ENCODE data around the gene MRAP2.
"Not testable (repeated sequence)": the region's sequence is repeated elsewhere in the genome, so short reads cannot be mapped to it uniquely, and the experiment has no call there.

Gene MRAP2

DNA sequence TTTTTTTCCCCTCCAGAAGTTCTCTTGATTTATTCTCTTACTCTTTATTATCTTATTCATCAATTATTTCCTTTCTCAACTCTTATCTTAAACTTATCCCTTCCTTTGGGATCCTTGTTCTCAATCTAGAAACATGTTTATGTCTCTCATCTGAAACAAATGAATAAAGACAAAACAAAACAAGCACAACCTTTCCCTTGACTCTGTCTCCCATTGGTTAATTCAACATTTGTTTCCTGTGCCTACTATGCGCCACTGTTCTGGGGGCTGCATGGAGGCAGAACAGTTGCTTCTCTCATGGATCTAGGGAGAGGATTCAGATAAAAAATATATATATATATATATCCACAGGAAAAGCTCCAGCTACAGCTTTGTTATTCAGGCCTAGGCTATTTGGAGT is 5.2 kb upstream of the MRAP2 start:
- ATAC-seq = no peak
- TF ChIP-seq, protein P1, sequence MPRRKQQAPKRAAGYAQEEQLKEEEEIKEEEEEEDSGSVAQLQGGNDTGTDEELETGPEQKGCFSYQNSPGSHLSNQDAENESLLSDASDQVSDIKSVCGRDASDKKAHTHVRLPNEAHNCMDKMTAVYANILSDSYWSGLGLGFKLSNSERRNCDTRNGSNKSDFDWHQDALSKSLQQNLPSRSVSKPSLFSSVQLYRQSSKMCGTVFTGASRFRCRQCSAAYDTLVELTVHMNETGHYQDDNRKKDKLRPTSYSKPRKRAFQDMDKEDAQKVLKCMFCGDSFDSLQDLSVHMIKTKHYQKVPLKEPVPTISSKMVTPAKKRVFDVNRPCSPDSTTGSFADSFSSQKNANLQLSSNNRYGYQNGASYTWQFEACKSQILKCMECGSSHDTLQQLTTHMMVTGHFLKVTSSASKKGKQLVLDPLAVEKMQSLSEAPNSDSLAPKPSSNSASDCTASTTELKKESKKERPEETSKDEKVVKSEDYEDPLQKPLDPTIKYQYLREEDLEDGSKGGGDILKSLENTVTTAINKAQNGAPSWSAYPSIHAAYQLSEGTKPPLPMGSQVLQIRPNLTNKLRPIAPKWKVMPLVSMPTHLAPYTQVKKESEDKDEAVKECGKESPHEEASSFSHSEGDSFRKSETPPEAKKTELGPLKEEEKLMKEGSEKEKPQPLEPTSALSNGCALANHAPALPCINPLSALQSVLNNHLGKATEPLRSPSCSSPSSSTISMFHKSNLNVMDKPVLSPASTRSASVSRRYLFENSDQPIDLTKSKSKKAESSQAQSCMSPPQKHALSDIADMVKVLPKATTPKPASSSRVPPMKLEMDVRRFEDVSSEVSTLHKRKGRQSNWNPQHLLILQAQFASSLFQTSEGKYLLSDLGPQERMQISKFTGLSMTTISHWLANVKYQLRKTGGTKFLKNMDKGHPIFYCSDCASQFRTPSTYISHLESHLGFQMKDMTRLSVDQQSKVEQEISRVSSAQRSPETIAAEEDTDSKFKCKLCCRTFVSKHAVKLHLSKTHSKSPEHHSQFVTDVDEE (CRISPR knock-in tag; IDR thresholded peaks at IDR 0.05) = no peak
- TF ChIP-seq ISL1 (CRISPR knock-in tag; IDR thresholded peaks at IDR 0.05) = no peak
- no peak for TF ChIP-seq ZFP3 (CRISPR knock-in tag; IDR thresholded peaks at IDR 0.05)
- TF ChIP-seq OSR1 (CRISPR knock-in tag; IDR thresholded peaks at IDR 0.05) = no peak
- no peak for TF ChIP-seq TCF4 (CRISPR knock-in tag; IDR thresholded peaks at IDR 0.05; ENCODE audit: borderline replicate concordance)
- TF ChIP-seq CSDC2 (CRISPR knock-in tag; IDR thresholded peaks at IDR 0.05) = no peak
- TF ChIP-seq RARB (CRISPR knock-in tag; IDR thresholded peaks at IDR 0.05) = no peak
- no peak for TF ChIP-seq SNAI2 (CRISPR knock-in tag; IDR thresholded peaks at IDR 0.05)
- TF ChIP-seq ZNF565 (CRISPR knock-in tag; conservative IDR thresholded peaks at IDR 0.05; ENCODE audit: low read depth) = no peak
- no peak for TF ChIP-seq ZNF70 (CRISPR knock-in tag; IDR thresholded peaks at IDR 0.05)
- TF ChIP-seq, protein P2, sequence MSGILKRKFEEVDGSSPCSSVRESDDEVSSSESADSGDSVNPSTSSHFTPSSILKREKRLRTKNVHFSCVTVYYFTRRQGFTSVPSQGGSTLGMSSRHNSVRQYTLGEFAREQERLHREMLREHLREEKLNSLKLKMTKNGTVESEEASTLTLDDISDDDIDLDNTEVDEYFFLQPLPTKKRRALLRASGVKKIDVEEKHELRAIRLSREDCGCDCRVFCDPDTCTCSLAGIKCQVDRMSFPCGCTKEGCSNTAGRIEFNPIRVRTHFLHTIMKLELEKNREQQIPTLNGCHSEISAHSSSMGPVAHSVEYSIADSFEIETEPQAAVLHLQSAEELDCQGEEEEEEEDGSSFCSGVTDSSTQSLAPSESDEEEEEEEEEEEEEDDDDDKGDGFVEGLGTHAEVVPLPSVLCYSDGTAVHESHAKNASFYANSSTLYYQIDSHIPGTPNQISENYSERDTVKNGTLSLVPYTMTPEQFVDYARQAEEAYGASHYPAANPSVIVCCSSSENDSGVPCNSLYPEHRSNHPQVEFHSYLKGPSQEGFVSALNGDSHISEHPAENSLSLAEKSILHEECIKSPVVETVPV (CRISPR knock-in tag; IDR thresholded peaks at IDR 0.05) = no peak

DNA sequence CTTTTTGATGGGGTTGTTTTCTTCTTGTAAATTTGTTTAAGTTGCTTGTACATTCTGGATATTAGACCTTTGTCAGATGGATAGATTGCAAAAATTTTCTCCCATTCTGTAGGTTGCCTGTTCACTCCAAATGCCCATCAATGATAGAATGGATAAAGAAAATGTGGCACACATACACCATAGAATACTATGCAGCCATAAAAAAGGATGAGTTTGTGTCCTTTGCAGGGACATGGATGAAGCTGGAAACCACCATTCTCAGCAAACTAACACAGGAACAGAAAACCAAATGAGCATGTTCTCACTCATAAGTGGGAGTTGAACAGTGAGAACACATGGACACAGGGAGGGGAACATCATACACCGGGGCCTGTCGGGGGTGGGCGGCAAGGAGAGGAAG is 1.6 kb upstream of the MRAP2 start:
- ATAC-seq = not testable (repeated sequence)

DNA sequence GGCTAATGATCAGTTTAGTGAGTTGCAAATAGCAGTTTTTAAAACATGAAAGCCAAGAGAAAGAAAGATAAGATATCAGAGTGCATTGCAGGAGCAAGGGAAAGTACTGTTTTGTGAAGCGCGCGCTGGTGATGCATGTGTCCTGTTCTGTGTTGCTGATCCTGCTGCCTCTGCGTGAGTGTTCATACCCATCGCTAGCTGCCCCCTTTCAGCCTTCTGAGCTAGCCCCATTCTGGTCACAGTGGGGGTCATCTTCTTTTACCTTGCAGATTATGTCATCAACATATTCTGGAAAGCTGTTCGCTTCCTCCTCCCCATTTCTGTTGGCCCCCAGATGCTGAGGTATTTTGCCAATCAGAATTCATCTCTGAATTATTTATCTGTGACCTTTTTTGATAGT is 1.9 kb downstream of the MRAP2 start:
- no peak for TF ChIP-seq OSR1 (CRISPR knock-in tag; IDR thresholded peaks at IDR 0.05)
- TF ChIP-seq ZNF8 (CRISPR knock-in tag; IDR thresholded peaks at IDR 0.05) = no peak
- TF ChIP-seq, protein P3, sequence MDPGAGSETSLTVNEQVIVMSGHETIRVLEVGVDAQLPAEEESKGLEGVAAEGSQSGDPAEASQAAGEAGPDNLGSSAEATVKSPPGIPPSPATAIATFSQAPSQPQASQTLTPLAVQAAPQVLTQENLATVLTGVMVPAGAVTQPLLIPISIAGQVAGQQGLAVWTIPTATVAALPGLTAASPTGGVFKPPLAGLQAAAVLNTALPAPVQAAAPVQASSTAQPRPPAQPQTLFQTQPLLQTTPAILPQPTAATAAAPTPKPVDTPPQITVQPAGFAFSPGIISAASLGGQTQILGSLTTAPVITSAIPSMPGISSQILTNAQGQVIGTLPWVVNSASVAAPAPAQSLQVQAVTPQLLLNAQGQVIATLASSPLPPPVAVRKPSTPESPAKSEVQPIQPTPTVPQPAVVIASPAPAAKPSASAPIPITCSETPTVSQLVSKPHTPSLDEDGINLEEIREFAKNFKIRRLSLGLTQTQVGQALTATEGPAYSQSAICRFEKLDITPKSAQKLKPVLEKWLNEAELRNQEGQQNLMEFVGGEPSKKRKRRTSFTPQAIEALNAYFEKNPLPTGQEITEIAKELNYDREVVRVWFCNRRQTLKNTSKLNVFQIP (CRISPR knock-in tag; IDR thresholded peaks at IDR 0.05; ENCODE audit: borderline replicate concordance, low read depth) = no peak
- TF ChIP-seq, protein P4, sequence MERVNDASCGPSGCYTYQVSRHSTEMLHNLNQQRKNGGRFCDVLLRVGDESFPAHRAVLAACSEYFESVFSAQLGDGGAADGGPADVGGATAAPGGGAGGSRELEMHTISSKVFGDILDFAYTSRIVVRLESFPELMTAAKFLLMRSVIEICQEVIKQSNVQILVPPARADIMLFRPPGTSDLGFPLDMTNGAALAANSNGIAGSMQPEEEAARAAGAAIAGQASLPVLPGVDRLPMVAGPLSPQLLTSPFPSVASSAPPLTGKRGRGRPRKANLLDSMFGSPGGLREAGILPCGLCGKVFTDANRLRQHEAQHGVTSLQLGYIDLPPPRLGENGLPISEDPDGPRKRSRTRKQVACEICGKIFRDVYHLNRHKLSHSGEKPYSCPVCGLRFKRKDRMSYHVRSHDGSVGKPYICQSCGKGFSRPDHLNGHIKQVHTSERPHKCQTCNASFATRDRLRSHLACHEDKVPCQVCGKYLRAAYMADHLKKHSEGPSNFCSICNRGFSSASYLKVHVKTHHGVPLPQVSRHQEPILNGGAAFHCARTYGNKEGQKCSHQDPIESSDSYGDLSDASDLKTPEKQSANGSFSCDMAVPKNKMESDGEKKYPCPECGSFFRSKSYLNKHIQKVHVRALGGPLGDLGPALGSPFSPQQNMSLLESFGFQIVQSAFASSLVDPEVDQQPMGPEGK (CRISPR knock-in tag; IDR thresholded peaks at IDR 0.05; ENCODE audit: borderline replicate concordance) = no peak
- no peak for TF ChIP-seq RARB (CRISPR knock-in tag; IDR thresholded peaks at IDR 0.05)
- TF ChIP-seq ISL1 (CRISPR knock-in tag; IDR thresholded peaks at IDR 0.05) = no peak
- no peak for TF ChIP-seq CSDC2 (CRISPR knock-in tag; IDR thresholded peaks at IDR 0.05)
- TF ChIP-seq TOX (CRISPR knock-in tag; IDR thresholded peaks at IDR 0.05; ENCODE audit: borderline replicate concordance) = no peak
- TF ChIP-seq ZC3H10 (CRISPR knock-in tag; IDR thresholded peaks at IDR 0.05) = no peak
- TF ChIP-seq ZNF70 (CRISPR knock-in tag; IDR thresholded peaks at IDR 0.05) = no peak
- TF ChIP-seq, protein P5, sequence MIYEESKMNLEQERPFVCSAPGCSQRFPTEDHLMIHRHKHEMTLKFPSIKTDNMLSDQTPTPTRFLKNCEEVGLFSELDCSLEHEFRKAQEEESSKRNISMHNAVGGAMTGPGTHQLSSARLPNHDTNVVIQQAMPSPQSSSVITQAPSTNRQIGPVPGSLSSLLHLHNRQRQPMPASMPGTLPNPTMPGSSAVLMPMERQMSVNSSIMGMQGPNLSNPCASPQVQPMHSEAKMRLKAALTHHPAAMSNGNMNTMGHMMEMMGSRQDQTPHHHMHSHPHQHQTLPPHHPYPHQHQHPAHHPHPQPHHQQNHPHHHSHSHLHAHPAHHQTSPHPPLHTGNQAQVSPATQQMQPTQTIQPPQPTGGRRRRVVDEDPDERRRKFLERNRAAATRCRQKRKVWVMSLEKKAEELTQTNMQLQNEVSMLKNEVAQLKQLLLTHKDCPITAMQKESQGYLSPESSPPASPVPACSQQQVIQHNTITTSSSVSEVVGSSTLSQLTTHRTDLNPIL (CRISPR knock-in tag; IDR thresholded peaks at IDR 0.05; ENCODE audit: low read depth) = no peak

DNA sequence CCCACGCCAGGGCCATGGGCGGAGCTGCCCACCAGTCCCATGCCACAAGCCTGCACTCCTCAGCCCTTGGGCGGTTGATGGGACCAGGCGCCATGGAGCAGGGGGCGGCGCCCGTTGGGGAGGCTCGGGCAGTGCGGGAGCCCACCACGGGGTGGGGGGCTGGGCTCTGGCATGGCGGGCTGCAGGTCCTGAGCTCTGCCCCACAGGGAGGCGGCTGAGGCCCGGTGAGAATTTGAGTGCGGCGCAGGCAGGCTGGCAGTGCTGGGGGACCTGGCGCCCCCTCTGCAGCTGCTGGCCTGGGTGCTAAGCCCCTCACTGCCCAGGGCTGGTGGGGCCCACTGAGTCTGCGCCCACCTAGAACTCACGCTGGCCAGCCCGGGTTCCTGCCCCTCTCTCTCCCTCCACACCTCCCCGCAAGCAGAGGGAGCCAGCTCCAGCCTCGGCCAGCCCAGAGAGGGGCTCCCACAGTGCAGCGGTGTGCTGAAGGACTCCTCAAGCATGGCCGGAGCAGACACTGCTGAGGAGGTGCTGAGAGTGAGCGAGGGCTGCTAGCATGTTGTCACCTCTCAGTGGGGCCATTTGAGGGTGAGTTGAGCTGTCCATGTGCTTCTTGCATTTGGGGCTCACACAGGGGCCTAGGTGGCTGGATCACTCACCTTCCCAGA is 4.0 kb downstream of the MRAP2 start:
- ATAC-seq = no peak
- TF ChIP-seq TCF4 (CRISPR knock-in tag; IDR thresholded peaks at IDR 0.05; ENCODE audit: borderline replicate concordance) (no peak), ZNF70 (CRISPR knock-in tag; IDR thresholded peaks at IDR 0.05) (no peak), ISL1 (CRISPR knock-in tag; IDR thresholded peaks at IDR 0.05) (no peak)
- TF ChIP-seq, protein P2 (CRISPR knock-in tag; IDR thresholded peaks at IDR 0.05) = no peak
- TF ChIP-seq, protein P1 (CRISPR knock-in tag; IDR thresholded peaks at IDR 0.05) = no peak

More for the DNA sequence above, 1.9 kb downstream of the MRAP2 start:
- no peak for ATAC-seq

All from SK-N-SH treated with all-trans-retinoic acid at 6 μM for 48 hours (cell line).